HG02759 (cell line): ENCODE results near the gene IL4I1.

Source experiments
- ATAC-seq: cut with Tn5 transposase; IDR thresholded peaks from one replicate; pipeline ENCODE4 v1.9.1; 2021; ENCODE audit warnings: mild to moderate bottlenecking, moderate library complexity; ENCODE audit not compliant: unreplicated experiment

Gene IL4I1

DNA sequence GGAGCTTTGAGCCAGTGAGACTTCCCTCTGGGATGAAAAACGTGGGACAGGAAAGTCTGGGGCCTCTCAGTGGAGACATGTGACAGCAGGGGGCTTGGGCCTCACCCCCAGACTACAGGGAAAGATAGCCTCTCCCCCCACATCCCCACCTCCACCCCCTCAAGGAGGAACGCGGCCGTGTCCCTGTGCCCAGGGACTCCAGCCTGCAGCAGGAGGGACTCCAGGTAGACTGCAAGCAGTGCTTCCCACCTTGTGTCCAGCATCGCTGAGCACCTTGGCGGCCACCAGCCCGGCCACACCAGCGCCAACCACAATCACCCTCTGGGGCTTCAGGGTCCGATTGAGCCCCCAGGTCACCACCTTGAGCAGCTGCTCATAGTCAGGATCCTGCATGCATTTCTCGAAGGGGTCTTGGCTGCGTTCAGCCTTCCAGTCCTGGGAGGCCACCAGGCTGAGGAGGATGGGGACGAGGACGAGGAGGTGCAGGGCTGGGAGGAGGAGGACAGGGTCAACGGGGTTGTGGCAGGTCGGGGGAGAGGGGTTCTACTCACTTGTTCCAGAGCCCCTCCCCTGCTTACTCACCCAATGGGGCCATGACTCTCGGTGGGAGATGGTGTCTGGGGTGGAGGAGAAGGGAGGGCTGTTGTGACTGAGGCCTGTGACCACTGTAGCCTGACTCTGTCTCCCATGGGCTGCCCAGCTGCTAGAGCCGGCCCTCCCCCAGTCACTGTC lies 955 bp downstream of the IL4I1 start:
- no peak for ATAC-seq

DNA sequence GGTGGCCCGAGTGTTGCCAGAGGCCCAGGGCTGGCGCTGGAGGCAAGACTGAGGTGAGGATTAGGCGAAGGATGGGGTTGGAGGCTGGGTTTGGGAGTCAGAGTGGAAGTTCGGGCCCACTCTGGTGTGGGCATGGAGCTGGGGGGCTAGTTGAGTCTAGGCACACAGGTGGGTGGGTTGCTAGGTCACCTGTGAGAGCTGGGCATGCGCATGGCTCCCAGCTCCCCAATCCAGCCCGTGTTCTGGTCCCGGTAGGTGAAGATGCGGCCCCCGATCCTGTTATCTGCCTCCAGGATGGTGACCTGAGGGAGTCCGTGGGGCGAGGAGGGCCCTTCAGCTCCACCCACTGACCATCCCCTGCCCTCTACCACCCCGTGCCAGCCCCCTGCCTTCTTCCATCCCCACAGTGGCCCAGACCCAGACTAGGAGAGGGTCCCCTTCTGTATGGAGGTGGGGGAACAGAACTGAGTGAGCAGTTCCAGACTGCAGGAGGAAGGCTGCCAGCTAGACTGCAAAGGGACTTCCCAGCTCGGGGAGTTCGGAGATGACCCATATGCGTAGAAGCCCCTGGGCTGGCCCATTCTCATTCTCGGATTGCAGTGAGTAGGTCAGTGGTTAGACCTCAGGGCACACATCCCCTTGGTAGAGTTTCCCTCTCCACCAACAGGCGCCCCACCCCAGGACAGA lies 1.7 kb downstream of the IL4I1 start:
- no peak for ATAC-seq

GRCh38 chr19:49894011-49894664 lies 2.5 kb downstream of the IL4I1 start:
- ATAC-seq: no peak

- ATAC-seq: no peak
These were observed 4.0 kb downstream of the IL4I1 start for GRCh38 chr19:49892716-49893115.

- no peak for ATAC-seq
These were observed 5.3 kb downstream of the IL4I1 start for GRCh38 chr19:49891393-49891792.

- ATAC-seq: no peak
These were observed 6.1 kb downstream of the IL4I1 start for GRCh38 chr19:49890349-49891311.

DNA sequence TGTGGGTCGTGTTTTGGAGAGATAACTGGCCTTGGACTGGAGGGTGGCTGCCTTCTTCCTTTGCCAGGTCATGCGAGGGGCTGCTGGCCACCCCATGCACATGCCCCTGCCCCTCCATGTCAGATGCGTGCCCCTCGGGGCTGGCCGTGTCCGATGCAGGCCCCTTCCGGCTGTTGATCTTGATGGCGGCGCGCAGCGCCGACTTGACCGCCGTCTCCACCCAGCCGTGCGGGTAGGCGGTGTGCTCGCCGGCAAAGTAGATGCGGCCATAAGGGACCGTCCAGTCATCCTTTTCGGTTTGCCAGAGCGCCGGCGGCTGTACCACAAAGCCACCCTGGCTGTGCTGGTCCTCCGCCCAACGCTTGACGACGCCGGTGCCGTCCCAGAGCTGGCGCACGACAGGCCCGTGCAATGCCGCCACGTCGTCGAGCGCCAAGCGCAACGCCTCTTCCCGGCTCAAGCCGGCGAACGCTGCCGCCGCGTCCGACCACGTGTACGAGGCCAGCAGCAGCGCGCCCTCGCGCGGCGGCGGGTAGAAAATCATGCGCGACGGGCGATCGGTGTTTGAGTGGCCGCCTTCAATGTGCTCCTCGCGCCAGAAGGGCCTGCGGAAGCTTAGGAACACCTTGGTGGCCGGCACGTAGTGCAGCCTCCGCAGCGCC lies 6.9 kb downstream of the IL4I1 start:
- ATAC-seq: no peak

- ATAC-seq: no peak
These were observed 7.5 kb downstream of the IL4I1 start for GRCh38 chr19:49889038-49889686.

DNA sequence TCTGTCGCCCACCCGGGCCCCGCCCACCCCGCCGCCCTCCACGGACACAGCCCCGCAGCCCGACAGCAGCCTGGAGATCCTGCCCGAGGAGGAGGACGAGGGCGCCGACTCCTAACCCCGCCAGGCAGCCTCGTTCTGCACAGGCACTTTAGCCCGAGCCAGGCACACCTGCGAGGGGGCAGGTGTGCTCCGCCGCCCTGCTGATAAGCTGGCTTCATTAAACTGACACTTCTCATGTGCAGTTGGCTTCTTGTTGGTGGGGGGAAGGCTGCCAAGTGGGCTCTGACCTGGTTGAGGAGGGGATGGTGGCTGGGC lies 8.2 kb downstream of the IL4I1 start:
- ATAC-seq: no peak

DNA sequence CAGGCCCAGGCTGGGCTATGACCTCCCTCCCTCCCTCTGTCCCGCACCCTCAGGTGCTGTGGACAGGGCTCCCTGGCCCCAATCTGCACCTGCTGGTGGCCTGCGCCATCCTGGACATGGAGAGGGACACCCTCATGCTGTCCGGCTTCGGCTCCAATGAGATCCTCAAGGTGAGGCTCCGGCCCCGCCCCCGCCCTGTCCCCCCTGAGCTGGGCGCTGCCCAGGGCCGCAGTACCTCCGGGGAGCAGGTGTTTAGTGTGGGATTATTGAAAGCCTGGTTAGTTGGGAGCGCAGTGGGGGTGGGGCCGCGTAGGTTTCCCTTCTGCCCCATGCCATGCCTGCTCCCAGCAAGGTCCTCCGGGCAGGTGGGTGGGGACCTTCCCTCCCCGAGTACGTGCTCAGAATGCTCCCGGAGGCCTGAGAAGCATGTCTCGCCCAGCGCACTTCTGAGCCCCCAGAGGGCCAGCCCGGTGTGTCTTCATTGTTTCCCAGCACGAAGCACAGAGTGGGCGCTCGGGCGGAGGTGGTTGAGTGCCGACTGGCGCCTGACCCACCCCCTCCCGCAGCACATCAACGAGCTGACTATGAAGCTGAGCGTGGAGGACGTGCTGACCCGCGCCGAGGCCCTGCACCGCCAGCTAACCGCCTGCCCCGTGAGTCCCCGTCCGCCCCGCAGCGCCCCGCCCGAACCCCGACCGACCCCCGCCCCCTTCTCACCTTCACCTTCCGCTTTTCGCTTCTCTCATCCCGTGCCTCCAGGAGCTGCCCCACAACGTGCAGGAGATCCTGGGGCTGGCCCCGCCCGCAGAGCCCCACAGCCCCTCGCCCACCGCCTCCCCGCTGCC lies 8.8 kb downstream of the IL4I1 start:
- no peak for ATAC-seq

GRCh38 chr19:49887037-49887664 lies 9.5 kb downstream of the IL4I1 start:
- ATAC-seq: no peak

DNA sequence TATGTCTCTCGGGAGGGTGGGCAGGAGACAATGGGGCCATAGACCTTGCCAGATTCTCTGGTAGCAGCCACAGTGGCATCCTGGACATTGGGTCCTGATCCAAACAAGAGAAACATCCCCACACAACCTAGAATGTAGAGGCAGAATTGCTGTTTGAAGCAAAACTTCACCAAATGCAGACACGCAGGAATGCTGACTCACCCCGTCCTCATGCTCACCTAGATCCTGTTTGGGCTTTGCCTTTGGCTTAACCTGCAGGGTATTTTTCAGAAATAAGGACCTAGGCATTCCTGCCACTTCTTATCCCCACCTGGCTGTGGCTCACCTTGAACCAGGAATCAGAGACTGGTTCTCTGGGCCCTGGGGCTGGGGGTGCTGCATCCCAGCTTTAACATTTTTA lies 11.9 kb downstream of the IL4I1 start:
- ATAC-seq: no peak

- no peak for ATAC-seq
These were observed 12.6 kb downstream of the IL4I1 start for GRCh38 chr19:49884109-49884508.

GRCh38 chr19:49883094-49883493 lies 13.6 kb downstream of the IL4I1 start:
- ATAC-seq: no peak

GRCh38 chr19:49882643-49883042 lies 14.0 kb downstream of the IL4I1 start:
- no peak for ATAC-seq

DNA sequence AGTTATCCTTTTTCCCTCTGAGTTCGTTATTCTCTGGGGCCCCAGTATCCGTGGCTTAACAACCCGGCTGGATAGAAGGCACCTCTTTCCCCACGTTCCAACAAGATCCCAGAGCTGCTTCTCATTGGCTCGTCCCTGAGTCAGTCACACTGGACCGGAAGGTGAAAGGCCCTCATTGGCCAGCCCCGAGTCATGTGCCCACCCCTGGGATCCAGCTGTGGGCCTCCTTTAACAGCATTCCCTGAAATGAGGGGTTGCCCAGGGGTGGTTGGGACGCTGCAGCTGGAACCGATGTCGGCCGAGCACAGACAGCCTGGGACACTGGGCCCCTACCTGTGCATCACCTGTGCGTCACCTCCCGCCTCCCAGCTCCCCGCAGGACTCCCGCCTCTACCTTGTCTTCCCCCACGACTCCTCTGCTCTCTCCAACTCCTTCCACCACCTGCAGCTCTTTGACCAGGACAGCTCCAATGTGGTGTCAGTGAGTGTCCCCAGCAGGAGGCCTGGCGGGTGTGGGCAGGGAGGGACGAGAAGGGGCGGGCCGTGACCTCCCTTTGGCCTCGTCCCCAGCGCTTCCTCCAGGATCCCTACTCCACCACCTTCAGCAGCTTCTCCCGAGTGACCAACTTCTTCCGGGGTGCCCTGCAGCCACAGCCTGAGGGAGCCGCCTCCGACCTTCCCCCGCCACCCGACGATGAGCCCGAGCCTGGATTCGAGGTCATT lies 14.9 kb downstream of the IL4I1 start:
- no peak for ATAC-seq

DNA sequence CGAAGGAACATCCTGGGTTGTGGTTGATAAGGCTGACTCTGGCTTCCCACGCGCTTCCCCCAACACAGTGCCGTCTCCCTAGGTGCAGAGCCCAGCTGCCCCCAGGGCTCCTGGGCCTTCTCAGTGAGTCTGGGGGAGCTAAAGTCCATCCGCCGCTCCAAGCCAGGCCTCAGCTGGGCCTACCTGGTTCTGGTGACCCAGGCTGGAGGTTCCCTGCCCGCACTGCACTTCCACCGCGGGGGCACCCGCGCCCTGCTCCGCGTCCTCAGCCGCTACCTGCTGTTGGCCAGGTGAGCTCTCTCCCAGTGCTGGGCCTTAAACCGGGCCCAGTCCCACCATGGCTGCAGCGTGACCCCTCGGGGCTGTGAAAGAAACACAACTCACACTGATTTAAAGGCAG lies 15.5 kb downstream of the IL4I1 start:
- ATAC-seq: no peak
